SK-N-DZ (cell line): ENCODE measurements around the gene CASP4. TPM values are rescaled to one million over a fixed set of nuclear protein-coding genes. Genes with fewer than 3 reads are reported as not detected.
A peak's percentile ranks its signal among the peaks of the same experiment; 100 is the strongest.
"Not testable (repeated sequence)": the region's sequence is repeated elsewhere in the genome, so short reads cannot be mapped to it uniquely, and the experiment has no call there.

Experiments used
- DNase-seq: peaks from one replicate; pipeline ENCODE4 v3.0.0-alpha.2; 2015; ENCODE audit warnings: low spot score
- polyA plus RNA-seq, 2 experiments: library from polyadenylated mRNA; depleted of rRNA; stranded (reverse); fragments of >200 nt; gene quantifications; 2 replicates each; pipeline ENCODE4 v1.2.3, GENCODE V29; 2014

The CASP4 gene
- polyA plus RNA-seq (2014; cell fraction: cytosol; rRNA removed): not detected in 2 replicates
- polyA plus RNA-seq (2014; cell fraction: nucleus; rRNA removed): 0.22 TPM in 1 of 2 replicates, not detected in the other

GRCh38 chr11:104968355-104968855 is at the start of gene CASP4:
TSS of gene CASP4 (minus strand) at chr11:104968574. CDS start at chr11:104968525, 49 bp downstream.
- no peak for DNase-seq

GRCh38 chr11:105007463-105007862 is 39.1 kb upstream of the CASP4 start:
- no peak for DNase-seq

GRCh38 chr11:105005451-105005845 is 37.1 kb upstream of the CASP4 start:
- DNase-seq: peak; percentile 84

GRCh38 chr11:105004021-105004420 is 35.6 kb upstream of the CASP4 start:
- no peak for DNase-seq

DNA sequence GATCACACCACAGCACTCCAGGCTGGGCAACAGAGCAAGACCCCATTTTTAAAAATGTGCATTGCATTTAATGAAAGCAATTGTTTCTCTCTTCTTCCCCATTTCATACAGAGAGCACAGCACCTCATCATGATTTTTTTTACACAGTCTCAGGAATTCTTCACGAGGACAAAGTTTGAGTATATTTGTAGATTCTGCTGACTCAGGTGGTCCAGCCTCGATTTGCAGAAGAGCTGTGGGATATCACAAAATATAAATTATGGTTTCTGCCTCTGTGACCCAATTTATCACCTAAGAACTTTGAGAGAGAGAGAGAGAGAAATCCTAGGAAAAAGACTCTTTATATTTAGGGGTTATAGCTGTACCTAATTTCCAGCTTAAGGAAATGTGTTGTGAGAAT is 34.8 kb upstream of the CASP4 start:
- no peak for DNase-seq

GRCh38 chr11:105000797-105001196 is 32.4 kb upstream of the CASP4 start:
- no peak for DNase-seq

DNA sequence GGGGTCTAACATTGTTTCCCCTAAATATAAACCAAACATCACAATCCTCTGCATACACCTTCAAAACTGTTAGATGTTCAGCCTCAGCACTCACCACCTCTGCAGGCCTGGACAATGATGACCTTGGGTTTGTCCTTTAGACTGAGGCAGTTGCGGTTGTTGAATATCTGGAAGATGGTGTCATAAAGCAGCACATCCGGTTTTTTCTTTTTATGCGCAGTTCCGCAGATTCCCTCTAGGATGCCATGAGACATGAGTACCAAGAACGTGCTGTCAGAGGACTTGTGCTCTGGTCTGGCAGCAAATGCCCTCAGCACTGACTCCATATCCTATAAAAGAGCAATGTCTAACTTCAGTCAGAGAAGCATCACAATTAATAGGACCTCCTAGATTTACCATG is 31.8 kb upstream of the CASP4 start:
- no peak for DNase-seq

DNA sequence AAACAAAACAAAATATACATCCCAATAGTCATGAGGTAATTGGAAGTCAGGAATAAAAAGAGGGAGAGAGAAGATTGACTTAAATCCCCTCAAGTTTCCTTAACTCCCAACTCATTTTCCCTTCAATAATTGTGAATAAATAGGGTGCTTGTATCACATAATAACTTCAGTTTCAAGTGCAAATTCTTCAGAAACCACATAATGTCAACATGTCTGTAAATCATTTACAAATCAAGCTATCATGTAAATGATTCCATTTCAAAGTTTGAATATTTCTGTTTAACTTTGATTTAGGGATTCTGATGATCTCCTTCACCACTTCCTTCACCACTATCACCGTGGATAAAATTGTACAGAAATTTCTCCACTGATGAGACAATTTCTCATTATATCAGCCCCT is 31.3 kb upstream of the CASP4 start:
- DNase-seq: no peak

DNA sequence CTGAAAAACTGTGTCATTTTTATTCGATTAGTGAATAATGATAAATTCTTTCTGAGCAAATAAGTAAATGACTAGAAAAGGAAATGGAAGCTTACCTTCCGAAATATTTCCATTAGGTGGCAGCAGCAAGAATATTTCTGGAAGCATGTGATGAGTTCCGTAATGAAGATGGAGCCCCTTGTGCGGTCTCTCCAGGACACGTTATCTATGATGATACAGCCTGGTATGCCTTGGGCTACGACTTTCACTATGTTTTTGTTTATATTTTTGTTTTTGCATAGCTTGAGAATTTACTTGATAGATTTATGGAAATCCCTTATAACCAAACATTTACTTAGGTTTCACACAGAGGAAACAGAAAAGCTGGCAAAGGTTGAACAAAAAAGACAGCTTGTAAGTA is 28.9 kb upstream of the CASP4 start:
- DNase-seq: no peak

DNA sequence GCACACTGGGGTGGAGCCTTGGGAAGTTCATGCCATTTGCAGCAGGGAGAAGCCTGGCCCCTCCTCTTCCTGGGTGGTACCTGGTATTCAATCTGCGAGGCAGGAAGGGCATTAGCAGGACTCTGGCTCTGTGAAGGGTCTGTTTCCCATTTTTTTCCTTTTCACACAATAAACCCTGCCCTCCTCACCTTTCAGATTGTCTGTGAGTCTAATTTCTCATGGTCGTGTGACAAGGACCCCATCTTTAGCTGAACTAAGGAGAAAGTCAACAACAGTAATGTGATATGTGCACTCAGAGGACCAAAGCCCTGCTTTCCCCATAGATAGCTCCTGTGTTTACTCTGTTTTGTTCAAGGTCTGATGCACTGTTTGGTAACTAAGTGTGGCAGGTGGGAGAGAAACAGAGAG is 26.6 kb upstream of the CASP4 start:
- no peak for DNase-seq

DNA sequence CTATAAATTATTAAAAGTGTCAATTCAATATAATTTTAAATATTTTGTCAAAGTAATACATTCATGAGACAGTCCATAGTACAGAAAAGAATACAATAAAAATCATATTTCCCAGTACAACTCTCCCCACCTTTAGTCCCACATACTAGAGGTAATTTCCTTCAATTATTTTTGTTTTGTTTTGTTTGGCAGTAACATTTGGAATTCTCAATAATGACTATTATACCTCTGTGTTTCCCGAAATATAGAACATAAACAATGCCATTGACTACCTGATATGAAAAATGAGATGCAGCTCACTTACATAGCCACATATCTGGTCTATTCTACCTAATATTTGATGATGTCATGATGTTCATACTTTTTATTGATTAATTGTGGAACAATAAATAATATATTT is 24.4 kb upstream of the CASP4 start:
- DNase-seq: no peak

- no peak for DNase-seq
Measured at GRCh38 chr11:104991994-104992393, 23.6 kb upstream of the CASP4 start.

GRCh38 chr11:104984808-104985207 is 16.4 kb upstream of the CASP4 start:
- no peak for DNase-seq

DNA sequence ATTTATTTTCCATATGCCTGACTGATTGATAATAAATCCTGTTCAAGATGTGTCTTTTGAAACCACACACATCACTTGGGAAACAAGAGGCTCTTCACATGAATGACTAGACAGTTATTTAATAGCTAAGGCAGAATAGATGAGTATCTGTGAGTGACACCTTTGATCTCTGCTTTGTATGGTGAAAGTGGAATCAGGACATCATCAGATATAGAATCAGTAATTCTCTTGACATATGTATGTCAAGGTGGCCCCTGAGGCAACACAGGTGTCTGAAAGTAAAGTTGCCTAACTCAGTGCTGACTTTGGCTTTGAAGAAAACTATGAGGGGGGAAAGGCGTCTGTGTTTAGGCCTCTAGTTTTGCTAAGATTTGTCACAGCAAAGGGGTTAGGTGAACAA is 11.5 kb upstream of the CASP4 start:
- DNase-seq: peak; percentile 22

GRCh38 chr11:104973616-104974015 is 5.2 kb upstream of the CASP4 start:
- DNase-seq: no peak

DNA sequence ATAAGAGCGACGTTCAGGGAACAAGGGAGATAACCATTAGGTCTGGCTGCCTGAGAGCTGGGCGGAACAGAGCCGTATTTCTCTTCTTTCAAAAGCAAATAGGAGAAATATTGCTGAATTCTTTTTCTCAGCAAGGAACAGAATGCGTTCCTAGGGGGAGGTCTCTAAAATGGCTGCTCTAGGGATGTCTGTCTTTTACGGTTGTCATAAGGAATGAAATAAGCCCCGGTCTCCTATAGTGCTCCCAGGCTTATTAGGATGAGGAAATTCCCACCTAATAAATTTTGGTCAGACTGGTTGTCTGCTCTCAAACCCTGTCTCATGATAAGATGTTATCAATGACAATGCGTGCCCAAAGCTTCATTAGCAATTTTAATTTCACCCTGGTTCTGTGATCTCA is 4.5 kb upstream of the CASP4 start:
- DNase-seq: not testable (repeated sequence)

- no peak for DNase-seq
Measured at GRCh38 chr11:104970756-104971155, 2.4 kb upstream of the CASP4 start.

- peak; percentile 8 for DNase-seq
Measured at GRCh38 chr11:104968856-104969776, 742 bp upstream of the CASP4 start.

DNA sequence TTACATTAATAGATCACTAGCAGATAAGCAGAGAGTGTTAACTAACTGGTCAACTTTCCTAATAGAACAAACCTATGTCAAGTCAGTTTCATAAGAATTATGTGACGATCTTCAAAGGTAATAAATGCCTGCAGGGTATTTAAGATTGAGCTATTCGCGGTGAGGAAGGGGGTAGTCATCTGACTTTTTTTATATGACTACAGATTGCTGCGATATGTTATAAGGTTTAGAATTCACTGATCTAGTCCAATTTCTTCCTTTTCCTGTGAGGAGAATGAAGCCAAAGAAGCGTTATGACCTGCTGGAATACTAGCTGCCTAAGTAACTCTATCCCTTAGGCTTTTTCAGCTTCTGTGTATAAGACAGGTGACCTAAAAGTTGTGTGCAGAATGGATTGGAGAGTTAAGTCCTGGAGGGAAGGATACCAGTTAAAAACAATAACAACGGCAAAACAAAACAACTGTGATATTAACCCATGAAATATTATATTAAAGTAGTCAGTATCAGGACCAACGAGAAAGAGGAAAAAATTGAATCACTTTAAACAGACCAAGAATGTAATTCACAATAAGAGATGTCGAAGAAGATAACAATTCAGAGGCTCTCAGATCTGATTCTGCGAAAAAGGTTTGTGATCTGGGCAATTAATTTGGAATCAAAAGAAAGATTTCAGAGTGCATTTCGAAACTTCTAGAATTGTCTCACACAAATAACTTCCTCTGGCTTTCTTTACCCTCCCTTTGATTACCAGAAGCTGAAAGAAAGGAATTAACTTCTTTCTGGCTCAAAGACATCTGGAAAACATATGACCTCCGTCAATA is 630 bp downstream of the CASP4 start:
- no peak for DNase-seq

- no peak for DNase-seq
Measured at GRCh38 chr11:104965735-104966134, 2.6 kb downstream of the CASP4 start.

GRCh38 chr11:104964247-104964646 is 4.1 kb downstream of the CASP4 start:
- no peak for DNase-seq

GRCh38 chr11:104962852-104963251 is 5.5 kb downstream of the CASP4 start:
- no peak for DNase-seq
